Neuronal stem cell (in vitro differentiated cells): ENCODE results near the gene TRIM69.
"Not testable (repeated sequence)": the region's sequence is repeated elsewhere in the genome, so short reads cannot be mapped to it uniquely, and the experiment has no call there.

Experiments
- DNase-seq: peaks from one replicate; pipeline ENCODE4 v3.0.0-alpha.2; 2013; ENCODE audit warnings: low spot score
- H2AFZ ChIP-seq: one replicate; pipeline ENCODE4 v1.6.1; 2013; ENCODE audit warnings: mild to moderate bottlenecking, low read length, inconsistent platforms
- H2AK5ac ChIP-seq: 2 replicates; pipeline ENCODE4 v1.6.1; 2013; ENCODE audit warnings: low read depth, mild to moderate bottlenecking, inconsistent platforms, low read length, moderate library complexity, mixed read lengths
- H2BK120ac ChIP-seq: 2 replicates; pipeline ENCODE4 v1.6.1; 2013; ENCODE audit warnings: low read depth, mild to moderate bottlenecking, inconsistent platforms, low read length, moderate library complexity, mixed read lengths
- H2BK12ac ChIP-seq: one replicate; pipeline ENCODE4 v1.6.1; 2013; ENCODE audit warnings: low read length, inconsistent platforms
- H2BK15ac ChIP-seq: 2 replicates; pipeline ENCODE4 v1.6.1; 2013; ENCODE audit warnings: mild to moderate bottlenecking, low read length, inconsistent platforms, mixed read lengths
- H2BK5ac ChIP-seq: one replicate; pipeline ENCODE4 v1.6.1; 2013; ENCODE audit warnings: inconsistent platforms, mild to moderate bottlenecking, low read length, moderate library complexity
- H3K14ac ChIP-seq: one replicate; pipeline ENCODE4 v1.6.1; 2013; ENCODE audit warnings: low read length, inconsistent platforms
- H3K18ac ChIP-seq: 2 replicates; pipeline ENCODE4 v1.6.1; 2013; ENCODE audit warnings: low read length, inconsistent platforms
- H3K23ac ChIP-seq: 2 replicates; pipeline ENCODE4 v1.6.1; 2013; ENCODE audit warnings: low read depth, mild to moderate bottlenecking, mixed read lengths, low read length, inconsistent platforms; ENCODE audit not compliant: poor library complexity
- H3K27ac ChIP-seq: replicated peaks from 3 replicates; pipeline ENCODE4 v1.5.1; 2013; ENCODE audit warnings: low read length, inconsistent platforms
- H3K27me3 ChIP-seq, 3 experiments: 2 replicates each; pipeline ENCODE4 v1.6.1; 2013; ENCODE audit warnings: low read length in 3 of 3, mild to moderate bottlenecking in 2 of 3, inconsistent platforms in 1 of 3, low read depth in 1 of 3, mixed read lengths in 1 of 3, moderate library complexity in 1 of 3; ENCODE audit not compliant: control insufficient read depth in 3 of 3, insufficient read depth in 3 of 3
- H3K36me3 ChIP-seq, 2 donors: replicated peaks in 1 of 2; 2 replicates each; pipeline ENCODE4 v1.6.1; 2013; ENCODE audit warnings: low read length in 2 of 2; ENCODE audit not compliant: control insufficient read depth in 2 of 2, insufficient read depth in 2 of 2
- H3K4ac ChIP-seq: 2 replicates; pipeline ENCODE4 v1.6.1; 2013; ENCODE audit warnings: inconsistent platforms, mild to moderate bottlenecking, low read length, moderate library complexity
- H3K4me1 ChIP-seq, 2 donors: 1 replicate in 1 of 2; 2 replicates in 1 of 2; pipeline ENCODE4 v1.6.1; 2013; ENCODE audit warnings: low read length in 2 of 2, low read depth in 1 of 2; ENCODE audit not compliant: control insufficient read depth in 2 of 2, insufficient read depth in 1 of 2
- H3K4me2 ChIP-seq: one replicate; pipeline ENCODE4 v1.6.1; 2013; ENCODE audit warnings: mild to moderate bottlenecking, low read length, inconsistent platforms; ENCODE audit not compliant: insufficient read depth, poor library complexity, severe bottlenecking
- H3K4me3 ChIP-seq, 2 donors: 2 replicates each; pipeline ENCODE4 v1.5.1; 2013; ENCODE audit warnings: low read length in 2 of 2, mild to moderate bottlenecking in 2 of 2, inconsistent platforms in 1 of 2, moderate library complexity in 1 of 2
- H3K79me1 ChIP-seq: one replicate; pipeline ENCODE4 v1.6.1; 2013; ENCODE audit warnings: low read depth, mild to moderate bottlenecking, inconsistent platforms, low read length, moderate library complexity
- H3K9ac ChIP-seq: one replicate; pipeline ENCODE4 v1.6.1; 2013; ENCODE audit warnings: mild to moderate bottlenecking, low read depth, low read length, inconsistent platforms; ENCODE audit not compliant: poor library complexity
- H3K9me3 ChIP-seq, 2 donors: replicated peaks in 1 of 2; 2 replicates each; pipeline versions ENCODE3 to v1.6.1; 2013; ENCODE audit warnings: low read length in 2 of 2, mild to moderate bottlenecking in 2 of 2, inconsistent platforms in 1 of 2, low read depth in 1 of 2, mixed read lengths in 1 of 2, moderate library complexity in 1 of 2; ENCODE audit not compliant: control insufficient read depth in 2 of 2, insufficient read depth in 1 of 2
- H4K8ac ChIP-seq: one replicate; pipeline ENCODE4 v1.6.1; 2013; ENCODE audit warnings: low read depth, mild to moderate bottlenecking, inconsistent platforms, low read length, moderate library complexity
- H4K91ac ChIP-seq: one replicate; pipeline ENCODE4 v1.6.1; 2013; ENCODE audit warnings: low read length, low read depth, mild to moderate bottlenecking, inconsistent platforms; ENCODE audit not compliant: poor library complexity
- WGBS, 2 donors: extraction: QIAGEN DNeasy Blood & Tissue Kit; methylation state at CpG; one replicate each; pipeline ENCODE4 v1.1.7; 2013; ENCODE audit warnings: missing lambda C conversion rate in 2 of 2, mixed read lengths in 1 of 2; ENCODE audit not compliant: insufficient read length in 2 of 2, insufficient replicate concordance in 1 of 2; ENCODE audit errors: extremely low coverage in 2 of 2; 5-methylcytosine and 5-hydroxymethylcytosine counted together

TRIM69 gene

DNA sequence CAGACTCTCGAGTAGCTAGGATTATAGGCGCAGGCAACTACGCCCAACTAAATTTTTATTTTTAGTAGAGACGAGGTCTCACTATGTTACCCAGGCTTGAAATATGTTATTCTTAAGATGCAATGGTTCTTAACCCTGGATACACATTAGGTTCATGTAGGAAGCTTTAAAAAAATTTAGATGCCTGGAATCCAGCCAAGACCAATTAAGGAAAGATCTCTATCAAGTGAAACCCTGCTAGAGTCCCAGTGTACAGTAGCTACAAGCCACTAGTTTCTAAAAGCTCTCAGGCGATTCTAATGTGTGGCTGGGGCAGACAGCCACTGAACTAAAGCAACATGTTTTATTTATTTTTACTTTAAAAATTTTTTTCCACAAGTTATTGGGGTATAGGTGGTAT lies 33.2 kb downstream of the TRIM69 start:
- no peaks in the 10 kb centered on the region for H3K4me1 ChIP-seq
- H3K14ac ChIP-seq, result no peak overlapping the region
- H3K4me2 ChIP-seq, result no peak overlapping the region
- no peaks in the 10 kb centered on the region for H3K79me1 ChIP-seq
- H2BK12ac ChIP-seq, result no peak overlapping the region
- H3K36me3 ChIP-seq, result no peaks in the 10 kb centered on the region
- WGBS, 2 donors, result no CpG with 5 or more reads among the region's 5 CpGs
- no peak overlapping the region for H2BK5ac ChIP-seq
- H3K18ac ChIP-seq, result no peak overlapping the region
- H4K91ac ChIP-seq, result no peak overlapping the region
- H3K23ac ChIP-seq, result no peak overlapping the region
- H3K4ac ChIP-seq, result no peak overlapping the region
- no peak overlapping the region for H2AFZ ChIP-seq
- H3K27me3 ChIP-seq, result peaks cover 0 to 5% (median 0%) of the 10 kb centered on the region in 3 experiments
- no peak overlapping the region for H3K27ac ChIP-seq
- peaks cover 0 to 3% of the 10 kb centered on the region in 2 donors for H3K9me3 ChIP-seq
- H4K8ac ChIP-seq, result no peak overlapping the region
- no peak overlapping the region for H2AK5ac ChIP-seq
- DNase-seq, result no peak
- no peak overlapping the region for H3K9ac ChIP-seq
- H2BK15ac ChIP-seq, result no peak overlapping the region
- no peak overlapping the region for H3K4me3 ChIP-seq
- no peak overlapping the region for H2BK120ac ChIP-seq

GRCh38 chr15:44770715-44771114 lies 34.4 kb downstream of the TRIM69 start:
- not testable (repeated sequence) for H3K4me1 ChIP-seq, H4K8ac ChIP-seq, H2BK120ac ChIP-seq, H4K91ac ChIP-seq, H3K9me3 ChIP-seq, DNase-seq, H3K9ac ChIP-seq, H3K27me3 ChIP-seq, H3K36me3 ChIP-seq, H3K4me2 ChIP-seq, H3K4me3 ChIP-seq, H3K14ac ChIP-seq, H3K79me1 ChIP-seq, H2BK5ac ChIP-seq, H3K27ac ChIP-seq, H2BK12ac ChIP-seq, H3K4ac ChIP-seq, H2AK5ac ChIP-seq, H3K18ac ChIP-seq, H3K23ac ChIP-seq, H2AFZ ChIP-seq, H2BK15ac ChIP-seq
- no CpG with 5 or more reads among the region's 5 CpGs for WGBS, 2 donors

- H3K27ac ChIP-seq, result no peak overlapping the region
- no peak overlapping the region for H3K4ac ChIP-seq
- no peak overlapping the region for H3K4me2 ChIP-seq
- no peak overlapping the region for H3K14ac ChIP-seq
- H3K18ac ChIP-seq, result no peak overlapping the region
- no peak overlapping the region for H2BK12ac ChIP-seq
- no peak overlapping the region for H3K9ac ChIP-seq
- H4K8ac ChIP-seq, result no peak overlapping the region
- no peak overlapping the region for H4K91ac ChIP-seq
- H3K23ac ChIP-seq, result no peak overlapping the region
- H3K27me3 ChIP-seq, result no peaks in the 10 kb centered on the region
- no peaks in the 10 kb centered on the region for H3K36me3 ChIP-seq
- H2BK15ac ChIP-seq, result no peak overlapping the region
- no peak overlapping the region for H2AFZ ChIP-seq
- no peak overlapping the region for H2BK120ac ChIP-seq
- no peaks in the 10 kb centered on the region for H3K79me1 ChIP-seq
- H3K9me3 ChIP-seq, result peaks cover 0 to 3% of the 10 kb centered on the region in 2 donors
- no peak overlapping the region for H2BK5ac ChIP-seq
- peaks cover 0 to 5% of the 10 kb centered on the region in 2 donors for H3K4me1 ChIP-seq
- DNase-seq, result no peak
- no peak overlapping the region for H3K4me3 ChIP-seq
- no peak overlapping the region for H2AK5ac ChIP-seq
- no CpG with 5 or more reads among the region's 4 CpGs for WGBS, 2 donors
Observed at GRCh38 chr15:44775953-44776352, 39.6 kb downstream of the TRIM69 start.

DNA sequence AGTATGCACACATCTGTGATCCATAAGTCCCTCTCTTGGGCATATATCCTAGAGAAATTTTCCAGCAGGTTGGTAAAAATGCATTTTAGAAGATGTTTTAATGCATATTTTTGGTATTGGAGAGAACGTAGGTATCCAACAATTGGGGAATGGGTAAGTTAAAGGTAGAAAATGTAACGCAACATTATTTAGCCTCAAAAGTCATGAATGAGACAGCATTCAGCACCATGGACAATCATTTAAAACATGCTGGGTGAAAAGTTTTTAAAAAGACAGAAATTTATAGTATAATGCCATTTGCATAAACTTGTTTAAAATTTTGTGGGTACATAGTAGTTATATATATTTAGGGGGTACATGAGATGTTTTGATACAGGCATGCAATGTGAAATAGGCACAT lies 43.4 kb downstream of the TRIM69 start:
- no peak overlapping the region for H3K18ac ChIP-seq
- H3K4me2 ChIP-seq, result no peak overlapping the region
- H3K4me3 ChIP-seq, result no peak overlapping the region
- H3K9me3 ChIP-seq, result no peaks in the 10 kb centered on the region
- no peak overlapping the region for H3K27ac ChIP-seq
- no peak overlapping the region for H2AK5ac ChIP-seq
- no peak overlapping the region for H3K14ac ChIP-seq
- no peak for DNase-seq
- WGBS, 2 donors, result no CpG with 5 or more reads among the region's 2 CpGs
- H3K79me1 ChIP-seq, result no peaks in the 10 kb centered on the region
- no peak overlapping the region for H2BK15ac ChIP-seq
- H3K9ac ChIP-seq, result no peak overlapping the region
- H2AFZ ChIP-seq, result no peak overlapping the region
- no peak overlapping the region for H2BK120ac ChIP-seq
- H3K4me1 ChIP-seq, result peaks cover 2 to 15% of the 10 kb centered on the region in 2 donors
- H3K36me3 ChIP-seq, result no peaks in the 10 kb centered on the region
- no peak overlapping the region for H3K23ac ChIP-seq
- no peak overlapping the region for H2BK5ac ChIP-seq
- no peak overlapping the region for H4K91ac ChIP-seq
- no peaks in the 10 kb centered on the region for H3K27me3 ChIP-seq
- no peak overlapping the region for H2BK12ac ChIP-seq
- H3K4ac ChIP-seq, result no peak overlapping the region
- no peak overlapping the region for H4K8ac ChIP-seq
